HuH-7.5 (cell line): Measurements from ENCODE around the gene GRAMD4.
"Not testable (repeated sequence)": the region's sequence is repeated elsewhere in the genome, so short reads cannot be mapped to it uniquely, and the experiment has no call there.

Experiments
- DNase-seq: peaks from one replicate; pipeline ENCODE4 v3.0.0; 2011; ENCODE audit warnings: low spot score

GRAMD4 gene

DNA sequence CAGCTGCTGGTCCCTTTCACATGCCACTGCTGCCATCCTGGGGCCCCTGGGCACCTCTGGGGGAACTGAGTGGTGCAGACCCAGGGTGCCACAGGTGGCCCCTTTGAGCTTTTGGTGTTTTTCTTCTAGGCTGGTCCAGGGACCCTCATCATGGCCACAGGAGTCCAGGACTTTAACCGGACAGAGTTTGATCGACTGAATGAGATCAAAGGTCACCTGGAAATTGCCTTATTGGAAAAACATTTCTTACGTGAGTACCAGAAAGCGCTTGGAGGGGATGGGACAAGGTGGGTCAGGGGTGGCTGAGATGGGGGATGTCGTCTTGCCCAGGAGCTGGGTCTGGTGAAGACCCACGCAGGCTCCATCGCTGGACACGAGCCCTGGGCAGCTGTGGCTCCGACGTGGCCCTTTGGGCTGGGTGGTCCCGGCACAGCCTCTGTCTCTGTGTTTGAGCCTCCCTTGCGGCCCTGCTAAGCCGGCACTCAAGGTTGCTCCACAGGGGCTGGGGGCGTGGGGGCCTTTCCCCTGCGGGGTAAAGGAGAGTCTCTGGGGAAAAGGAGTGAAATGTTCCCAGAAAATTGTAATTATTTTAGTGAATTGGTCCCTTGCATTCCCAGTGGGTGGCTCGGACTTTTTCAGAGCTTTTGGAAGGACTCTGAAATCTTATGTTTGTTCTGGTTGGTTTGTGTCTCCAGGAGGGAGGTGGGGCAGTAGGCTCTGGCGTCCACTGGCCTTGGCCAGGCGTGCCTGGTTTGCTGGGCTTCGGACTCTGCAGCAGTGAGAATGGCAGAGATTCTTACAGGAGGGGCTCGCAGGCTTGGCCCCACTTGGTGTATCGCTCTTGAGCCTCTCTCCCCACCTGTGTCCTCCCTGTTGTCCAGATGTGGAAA is 17.8 kb downstream of the GRAMD4 start:
- DNase-seq: no peak

DNA sequence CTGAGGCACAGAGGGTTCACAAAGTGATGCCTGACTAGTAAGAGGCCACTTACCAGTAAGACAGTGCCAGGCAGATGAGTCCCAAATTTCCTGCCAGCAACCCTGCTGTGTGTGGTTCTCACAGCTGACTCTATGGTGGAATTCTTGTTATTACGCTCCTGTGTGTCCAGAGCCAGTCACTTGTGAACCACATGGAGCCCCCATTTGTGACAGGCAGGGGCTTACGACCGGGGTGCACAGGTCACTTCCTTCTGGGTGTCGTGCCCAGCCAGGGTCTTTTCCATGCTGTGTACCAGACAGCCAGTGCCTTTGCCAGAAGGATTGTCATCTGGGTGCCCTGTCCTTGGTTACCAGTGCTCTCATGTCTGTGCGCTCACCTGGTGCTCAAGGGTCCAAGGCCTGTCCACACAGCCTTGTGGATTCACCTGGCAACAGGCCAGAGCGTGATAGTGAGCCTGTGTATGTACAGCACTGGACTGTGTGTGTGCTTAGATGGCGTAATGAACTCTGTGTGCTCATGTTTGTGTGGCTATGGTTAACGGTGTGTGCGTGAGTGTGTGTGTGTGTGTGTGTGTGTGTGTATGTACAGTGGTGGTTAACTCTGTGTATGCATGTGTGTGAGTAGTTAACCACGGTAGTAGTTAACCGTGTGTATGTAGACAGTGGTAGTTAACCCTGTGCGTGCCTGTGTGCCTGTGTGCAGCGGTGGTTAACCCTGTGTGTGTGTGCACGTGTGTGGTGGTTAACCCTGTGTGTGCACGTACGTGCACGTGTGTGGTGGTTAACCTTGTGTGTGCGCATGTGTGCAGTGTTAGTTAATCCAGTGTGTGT is 18.6 kb downstream of the GRAMD4 start:
- peak; percentile 74 for DNase-seq

DNA sequence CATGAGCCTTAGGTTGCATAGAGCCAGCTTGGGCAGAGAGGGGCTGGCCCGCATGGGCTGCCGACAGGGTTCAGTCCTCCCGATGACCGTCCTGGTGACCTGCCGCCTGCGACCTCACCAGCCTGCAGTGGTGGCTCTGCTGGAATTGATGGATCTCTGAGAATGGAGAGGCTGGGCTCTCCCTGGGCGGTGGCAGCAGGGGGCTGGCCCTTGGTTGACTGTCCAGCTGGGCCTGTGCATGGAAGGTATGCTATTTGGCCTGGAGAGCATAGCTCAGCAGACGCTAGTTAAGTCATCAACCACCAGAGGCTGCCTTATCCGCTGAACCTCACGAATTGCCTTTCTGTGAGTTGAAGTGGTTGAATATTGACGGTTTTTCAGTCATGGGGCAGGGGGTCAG is 19.7 kb downstream of the GRAMD4 start:
- no peak for DNase-seq

DNA sequence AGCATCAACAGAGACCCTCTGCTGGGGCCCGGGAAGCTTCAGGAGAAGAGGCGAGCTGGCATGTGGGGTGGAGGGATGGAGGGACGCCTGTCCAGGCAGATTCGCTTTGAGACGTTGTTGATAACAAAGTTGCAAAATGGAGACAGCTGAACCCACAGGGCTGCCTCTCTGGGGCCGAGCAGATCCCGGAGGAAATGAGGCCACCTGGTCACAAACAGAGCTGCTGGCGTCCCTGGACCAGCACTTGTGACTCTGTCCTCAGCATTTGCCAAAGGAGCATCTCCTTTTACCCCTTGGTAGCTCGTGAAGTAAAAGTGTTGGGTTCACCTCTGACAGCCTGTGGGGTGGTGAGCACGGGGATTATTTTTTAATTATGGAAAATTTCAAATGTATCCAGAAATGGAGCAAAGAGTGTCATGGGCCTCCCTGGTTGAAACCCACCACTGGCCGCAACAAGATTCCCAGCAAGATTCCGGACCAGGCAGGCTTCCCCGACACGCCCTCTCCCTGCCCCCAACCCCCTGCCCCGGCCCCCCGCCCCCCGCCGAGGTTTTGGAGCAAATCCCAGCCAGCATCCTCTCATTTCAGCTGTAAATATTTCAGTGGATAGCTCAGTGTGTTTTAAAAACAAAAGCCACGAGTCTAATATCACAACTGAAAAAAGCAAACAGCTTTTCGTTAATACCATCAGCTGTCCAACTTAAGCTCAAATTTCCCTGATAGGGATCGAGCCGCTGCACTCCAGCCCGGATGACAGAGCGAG is 20.3 kb downstream of the GRAMD4 start:
- DNase-seq: no peak

DNA sequence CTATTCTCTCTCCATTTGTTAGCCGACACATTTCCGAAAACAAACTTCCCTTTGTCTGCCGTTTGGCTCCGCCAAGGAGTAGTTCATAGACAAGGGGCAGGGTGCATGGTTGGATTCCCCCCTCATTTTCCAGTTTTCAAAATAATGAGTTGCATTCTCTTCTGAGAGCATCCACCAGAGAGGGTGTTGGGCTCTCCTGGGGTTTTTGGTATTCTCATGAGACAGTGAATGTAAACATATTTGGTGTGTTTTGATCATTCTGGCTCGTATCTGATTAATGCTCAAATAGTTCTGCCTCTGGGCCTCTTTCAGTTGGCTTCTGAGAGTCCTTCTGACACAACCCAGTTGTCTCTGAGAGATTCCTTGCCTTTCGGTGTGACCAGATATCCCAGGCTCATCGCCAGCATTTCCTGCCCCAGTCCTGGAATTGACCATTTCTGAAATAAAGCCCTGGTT is 21.7 kb downstream of the GRAMD4 start:
- no peak for DNase-seq

GRCh38 chr22:46642840-46643480 is 22.8 kb downstream of the GRAMD4 start:
- not testable (repeated sequence) for DNase-seq

GRCh38 chr22:46646531-46647215 is 26.5 kb downstream of the GRAMD4 start:
- no peak for DNase-seq

GRCh38 chr22:46648225-46648820 is 28.1 kb downstream of the GRAMD4 start:
- DNase-seq: not testable (repeated sequence)

GRCh38 chr22:46649141-46650077 is 29.2 kb downstream of the GRAMD4 start:
- no peak for DNase-seq

- no peak for DNase-seq
Measured at GRCh38 chr22:46650078-46650810, 30.1 kb downstream of the GRAMD4 start.

DNA sequence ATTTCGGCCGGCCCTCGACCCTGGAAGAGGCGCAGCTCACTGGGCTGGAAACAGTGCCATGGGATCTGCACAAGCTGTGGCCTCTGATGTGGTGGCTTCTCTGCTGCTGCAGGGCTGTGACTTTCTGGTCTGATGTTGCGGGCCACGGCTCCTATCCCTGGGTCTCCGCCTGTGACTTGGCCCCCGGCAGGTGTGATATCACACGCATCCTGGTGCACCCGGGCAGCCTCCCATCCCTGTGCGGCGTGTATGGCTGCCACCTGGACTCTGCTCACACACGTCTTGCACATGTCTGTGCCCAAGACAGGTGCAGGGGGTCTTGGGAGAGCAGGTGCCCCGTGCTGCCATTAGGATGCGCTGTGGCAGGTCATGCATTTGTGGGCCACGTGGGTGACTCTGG is 31.1 kb downstream of the GRAMD4 start:
- DNase-seq: no peak

DNA sequence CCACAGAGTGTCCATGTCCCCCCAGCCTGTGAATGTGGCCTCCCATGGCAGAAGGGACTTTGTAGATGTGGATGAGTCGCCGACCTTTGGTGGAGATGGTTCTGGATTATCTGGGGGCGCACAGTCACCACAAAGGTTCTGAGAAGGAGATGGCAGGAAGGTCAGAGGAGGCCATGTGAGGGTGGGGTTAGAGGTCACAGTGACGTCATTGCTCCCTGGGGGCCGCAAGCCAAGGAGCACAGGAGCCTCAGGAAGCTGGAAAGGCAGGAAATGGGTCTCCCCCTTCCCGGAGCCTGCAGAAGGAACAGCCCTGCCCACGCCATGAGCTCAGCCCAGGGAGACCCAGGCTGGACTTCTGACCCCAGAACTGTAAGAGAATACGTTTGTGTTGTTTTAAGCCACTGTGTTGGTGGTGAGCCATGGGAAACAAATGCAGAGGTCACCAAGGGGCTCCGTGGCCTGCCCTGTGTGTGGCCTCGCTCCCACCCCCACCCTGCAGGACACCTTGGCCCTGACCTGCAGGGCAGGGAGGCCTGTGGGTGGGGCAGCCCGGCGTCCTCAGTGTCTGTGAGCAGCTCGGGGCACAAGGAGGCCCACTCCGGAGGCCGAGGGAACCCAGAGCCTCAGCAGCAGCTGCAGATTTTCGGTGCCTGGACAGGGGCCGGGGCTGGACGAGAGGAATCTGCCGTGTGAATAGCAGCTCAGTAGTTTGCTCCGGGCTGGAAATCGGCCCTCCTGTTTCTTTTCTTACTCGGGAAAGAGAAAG is 32.1 kb downstream of the GRAMD4 start:
- peak; percentile 89 for DNase-seq

- peak; percentile 64 for DNase-seq
Measured at GRCh38 chr22:46652847-46653331, 32.7 kb downstream of the GRAMD4 start.

GRCh38 chr22:46653596-46653995 is 33.4 kb downstream of the GRAMD4 start:
- no peak for DNase-seq

DNA sequence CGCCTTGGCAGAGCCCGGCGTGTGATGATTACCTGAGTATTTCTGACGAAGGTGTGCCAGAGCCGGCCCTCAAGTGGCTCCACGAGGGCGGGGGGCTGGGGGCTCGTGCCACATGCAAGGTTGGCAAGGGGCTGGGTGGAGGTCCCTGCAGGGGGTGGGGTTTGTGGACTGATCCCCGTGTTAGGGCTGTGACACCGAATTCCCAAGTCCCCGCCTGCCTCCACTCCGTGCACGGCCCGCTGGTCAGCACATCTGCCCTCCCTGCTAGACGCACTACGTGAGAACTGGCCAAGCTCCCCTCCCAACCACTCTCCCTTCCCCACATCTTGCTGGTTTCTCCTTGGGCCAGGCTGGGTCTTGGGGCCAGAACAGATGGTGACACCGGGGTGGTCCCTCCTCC is 34.2 kb downstream of the GRAMD4 start:
- no peak for DNase-seq

DNA sequence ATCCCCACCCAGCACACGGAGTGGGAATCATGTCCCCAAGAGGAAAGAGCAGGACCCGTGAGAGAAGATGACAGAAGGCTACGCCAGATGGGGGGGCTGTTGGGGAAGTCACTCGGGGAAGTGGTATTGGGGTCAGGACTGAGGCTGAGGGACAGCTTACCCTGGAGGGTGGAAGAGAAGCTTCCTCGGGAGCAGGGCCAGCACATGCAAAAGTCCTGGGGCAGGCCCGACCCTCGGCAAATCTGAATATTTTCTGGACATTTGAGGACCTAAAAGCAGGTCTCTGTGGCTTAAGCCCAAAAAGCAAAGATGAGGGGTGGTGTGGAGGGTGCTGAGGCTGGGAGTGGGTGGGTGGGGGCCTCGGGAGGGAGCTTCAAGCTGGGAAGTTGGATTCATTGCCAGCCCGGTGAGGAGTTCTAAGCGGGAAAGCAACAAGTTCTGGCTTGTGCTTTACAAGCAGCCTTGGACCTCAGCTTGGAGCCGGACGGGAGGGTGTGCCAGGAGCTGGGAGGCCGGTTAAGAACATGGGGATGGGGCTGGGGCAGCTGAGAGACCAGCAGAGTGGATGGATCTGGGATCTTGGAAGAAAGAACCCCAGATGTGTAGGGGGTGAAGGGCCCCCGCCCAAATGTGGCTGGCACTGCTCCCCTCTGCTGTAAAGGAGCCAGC is 34.9 kb downstream of the GRAMD4 start:
- DNase-seq: no peak

DNA sequence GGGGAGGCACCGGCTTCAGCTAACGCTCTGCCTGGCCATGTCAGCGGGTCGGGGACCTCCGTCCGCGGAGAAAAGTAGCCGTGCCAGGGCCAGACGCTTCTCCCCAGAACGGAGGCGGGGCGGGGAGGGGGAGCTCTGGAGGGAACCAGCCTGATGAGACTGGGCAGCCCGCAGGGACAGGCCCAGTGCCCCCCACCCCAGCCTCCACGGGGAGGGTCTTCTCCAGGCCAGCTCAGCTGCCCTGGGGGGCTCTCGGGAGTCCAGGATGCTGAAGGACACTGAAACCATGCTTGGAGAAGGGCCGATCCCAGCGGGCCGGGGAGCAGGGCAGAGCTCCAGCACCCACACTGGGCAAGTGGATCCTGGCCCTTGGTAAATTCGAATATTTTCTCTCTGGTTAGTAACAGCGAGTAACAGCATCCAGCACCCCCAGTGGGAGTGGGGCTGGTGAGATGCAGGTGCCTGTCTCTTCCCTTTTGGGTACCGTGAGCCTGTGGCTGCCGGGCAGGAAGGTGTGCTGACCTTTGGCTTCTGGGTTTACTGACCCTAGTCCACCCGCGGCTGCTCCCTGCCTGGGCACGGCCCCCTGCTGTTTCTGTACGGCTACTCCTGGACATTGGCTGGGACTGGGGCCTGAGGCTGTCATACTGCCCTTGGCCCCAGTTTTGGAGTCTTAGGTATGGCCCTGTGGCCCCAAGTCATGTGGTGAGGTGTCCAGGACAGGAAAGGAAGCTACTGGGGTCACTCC is 35.8 kb downstream of the GRAMD4 start:
- peak; percentile 65 for DNase-seq
